LNCaP clone FGC (cell line): ENCODE results near the gene ABCA5.

Experiments used
- DNase-seq: peaks from one replicate; pipeline ENCODE4 v3.0.0-alpha.2; 2011; ENCODE audit warnings: low read depth
- H3K4me3 ChIP-seq: 2 replicates; pipeline ENCODE4 v1.5.1; 2011; ENCODE audit warnings: mild to moderate bottlenecking, low read depth, low read length, control low read depth
- CTCF ChIP-seq: IDR thresholded peaks from 2 replicates; pipeline ENCODE4 v1.5.1; 2012; ENCODE audit warnings: mild to moderate bottlenecking; ENCODE audit not compliant: control insufficient read depth, insufficient read depth; ENCODE audit errors: extremely low read depth

The ABCA5 gene

DNA sequence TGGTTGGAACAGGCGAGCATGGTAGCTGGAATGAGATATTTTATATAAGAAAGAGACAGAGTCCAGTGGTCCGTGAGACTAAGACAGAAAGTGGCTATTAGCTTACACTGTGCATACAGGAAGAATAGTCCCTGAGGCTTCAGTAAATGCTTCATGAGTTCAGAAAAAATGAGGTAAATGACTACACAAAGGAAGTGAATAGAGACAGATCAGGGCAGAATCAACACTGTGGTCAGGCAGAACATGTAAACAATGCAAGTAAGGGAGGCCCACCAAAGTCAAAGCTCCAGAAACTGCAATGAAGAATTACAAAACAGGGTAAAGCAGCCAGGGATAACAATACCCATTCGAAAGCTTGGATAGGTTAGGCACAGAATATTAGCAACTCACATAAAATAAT is 103.1 kb downstream of the ABCA5 start:
- no peak for TF ChIP-seq CTCF
- DNase-seq: no peak

DNA sequence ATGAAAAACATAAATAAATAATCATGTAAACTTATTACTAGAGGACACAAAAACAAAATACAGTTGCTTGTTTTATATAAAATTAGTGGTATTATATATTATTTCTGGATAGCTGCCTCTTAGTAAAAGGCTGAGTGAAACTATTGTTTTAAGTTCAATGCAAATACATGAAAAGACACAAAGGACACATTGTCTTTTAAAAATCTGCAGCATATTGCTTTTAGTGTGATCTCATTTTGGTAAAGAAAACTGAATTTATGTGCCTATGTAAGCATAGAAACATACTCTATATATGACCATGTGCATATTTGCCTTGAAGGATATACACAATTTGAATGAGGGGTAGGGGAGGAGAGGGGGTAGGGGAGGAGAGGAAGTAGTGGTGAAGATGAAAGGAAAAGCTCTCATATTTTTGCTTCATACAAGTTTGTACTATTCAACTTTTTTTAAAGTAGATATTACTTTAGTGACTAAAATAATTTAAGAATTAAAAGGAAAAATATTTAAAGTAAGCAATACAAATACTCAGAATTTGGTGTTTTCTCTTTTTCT is 104.2 kb downstream of the ABCA5 start:
- TF ChIP-seq CTCF: no peak
- no peak overlapping the region for H3K4me3 ChIP-seq

More for the DNA sequence above, 103.1 kb downstream of the ABCA5 start:
- H3K4me3 ChIP-seq: no peak overlapping the region

DNA sequence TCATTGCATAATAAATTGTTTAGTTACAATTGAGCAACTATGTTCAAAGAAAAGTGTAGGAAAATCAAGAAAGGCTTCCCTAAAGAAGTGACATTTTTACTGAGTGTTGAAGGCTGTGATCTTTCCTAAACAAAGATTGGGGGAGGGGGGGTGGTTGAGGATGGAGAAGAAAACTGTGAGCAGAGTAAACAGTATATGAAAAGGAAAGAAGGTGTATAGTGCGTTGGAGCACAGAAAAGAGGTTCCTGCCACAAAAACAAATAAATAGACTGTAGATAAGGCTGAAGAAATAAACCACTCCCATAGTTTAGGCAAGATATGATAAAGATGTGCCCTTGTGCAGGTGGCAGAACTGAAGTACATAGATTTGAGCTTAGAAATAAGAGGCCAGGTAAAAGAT is 106.8 kb downstream of the ABCA5 start:
- no peak for TF ChIP-seq CTCF
- DNase-seq: no peak
- no peak overlapping the region for H3K4me3 ChIP-seq

More for the DNA sequence above, 104.2 kb downstream of the ABCA5 start:
- no peak for DNase-seq

DNA sequence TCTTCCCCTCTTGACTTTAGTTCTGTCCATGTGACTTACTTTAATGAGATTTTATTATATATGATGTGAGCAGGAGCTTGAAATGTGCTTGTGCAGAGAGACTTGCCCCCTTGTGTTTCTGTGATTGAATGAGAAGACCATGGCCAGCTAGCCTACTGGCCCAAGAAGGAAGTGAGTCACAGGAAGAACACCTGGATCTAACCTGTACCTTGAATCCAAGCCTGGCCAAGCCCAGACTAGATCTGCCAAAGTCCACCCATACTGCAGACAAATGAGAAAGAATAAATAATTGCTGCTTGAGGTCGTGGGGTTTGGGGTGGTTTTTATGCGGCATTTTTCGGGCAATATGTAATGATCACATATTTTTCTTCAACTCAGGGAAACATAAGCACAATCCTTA is 107.9 kb downstream of the ABCA5 start:
- TF ChIP-seq CTCF: no peak
- DNase-seq: no peak
- no peak overlapping the region for H3K4me3 ChIP-seq

DNA sequence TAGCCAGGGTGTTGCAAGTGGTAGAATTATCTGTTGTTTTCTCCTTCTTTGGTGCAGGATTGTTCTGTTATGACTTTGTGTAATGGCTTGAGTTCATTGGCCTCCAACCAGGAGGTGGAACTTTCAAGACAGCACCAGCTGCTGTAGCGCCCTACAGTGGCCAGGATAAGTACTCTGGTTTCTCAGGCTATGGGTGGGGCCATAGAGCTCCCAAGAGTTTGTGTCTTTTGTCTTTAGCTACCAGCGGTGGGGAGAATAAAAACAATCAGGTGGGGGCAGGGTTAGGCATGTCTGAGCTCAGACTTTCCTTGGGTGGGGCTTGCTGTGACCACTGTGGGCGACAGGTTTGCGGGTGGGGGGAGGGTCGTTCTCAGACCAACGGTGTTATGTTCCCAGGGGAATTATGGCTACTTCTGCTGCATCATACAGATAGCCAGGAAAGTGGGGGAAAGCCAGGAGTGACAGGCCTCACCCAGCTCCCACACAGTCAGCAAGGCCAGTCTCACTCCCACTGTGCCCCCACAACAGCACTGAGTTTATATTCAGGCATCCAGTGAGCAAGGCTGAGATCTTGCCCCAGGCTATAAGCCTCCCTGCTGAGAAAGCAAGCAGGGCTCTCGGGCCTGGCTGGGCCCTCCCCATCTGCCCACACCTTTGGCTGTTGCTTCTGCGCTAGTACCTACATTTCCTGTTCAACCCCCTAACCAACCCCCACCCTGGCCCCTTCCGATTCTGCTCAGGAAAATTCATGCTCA is 113.7 kb downstream of the ABCA5 start:
- no peak for DNase-seq
- H3K4me3 ChIP-seq: no peak overlapping the region
- TF ChIP-seq CTCF: no peak

- no peak for DNase-seq
- TF ChIP-seq CTCF: no peak
- no peak overlapping the region for H3K4me3 ChIP-seq
These were observed 118.3 kb downstream of the ABCA5 start for GRCh38 chr17:69208640-69209039.

- H3K4me3 ChIP-seq: no peak overlapping the region
- TF ChIP-seq CTCF: no peak
- DNase-seq: no peak
These were observed 119.8 kb downstream of the ABCA5 start for GRCh38 chr17:69207151-69207550.
